Stimulated activated CD8-positive, alpha-beta memory T cell treated with anti-CD3 and anti-CD28 coated beads, Interleukin-15, amount 100 ng/mL, for 1 hour (primary cell): ENCODE measurements around the gene ERCC6L.
A peak's percentile ranks its signal among the peaks of the same experiment; 100 is the strongest.

Experiments used
- DNase-seq: peaks from one replicate; pipeline ENCODE4 v3.0.0-alpha.2; 2020; ENCODE audit warnings: low read depth

The ERCC6L gene, protein sequence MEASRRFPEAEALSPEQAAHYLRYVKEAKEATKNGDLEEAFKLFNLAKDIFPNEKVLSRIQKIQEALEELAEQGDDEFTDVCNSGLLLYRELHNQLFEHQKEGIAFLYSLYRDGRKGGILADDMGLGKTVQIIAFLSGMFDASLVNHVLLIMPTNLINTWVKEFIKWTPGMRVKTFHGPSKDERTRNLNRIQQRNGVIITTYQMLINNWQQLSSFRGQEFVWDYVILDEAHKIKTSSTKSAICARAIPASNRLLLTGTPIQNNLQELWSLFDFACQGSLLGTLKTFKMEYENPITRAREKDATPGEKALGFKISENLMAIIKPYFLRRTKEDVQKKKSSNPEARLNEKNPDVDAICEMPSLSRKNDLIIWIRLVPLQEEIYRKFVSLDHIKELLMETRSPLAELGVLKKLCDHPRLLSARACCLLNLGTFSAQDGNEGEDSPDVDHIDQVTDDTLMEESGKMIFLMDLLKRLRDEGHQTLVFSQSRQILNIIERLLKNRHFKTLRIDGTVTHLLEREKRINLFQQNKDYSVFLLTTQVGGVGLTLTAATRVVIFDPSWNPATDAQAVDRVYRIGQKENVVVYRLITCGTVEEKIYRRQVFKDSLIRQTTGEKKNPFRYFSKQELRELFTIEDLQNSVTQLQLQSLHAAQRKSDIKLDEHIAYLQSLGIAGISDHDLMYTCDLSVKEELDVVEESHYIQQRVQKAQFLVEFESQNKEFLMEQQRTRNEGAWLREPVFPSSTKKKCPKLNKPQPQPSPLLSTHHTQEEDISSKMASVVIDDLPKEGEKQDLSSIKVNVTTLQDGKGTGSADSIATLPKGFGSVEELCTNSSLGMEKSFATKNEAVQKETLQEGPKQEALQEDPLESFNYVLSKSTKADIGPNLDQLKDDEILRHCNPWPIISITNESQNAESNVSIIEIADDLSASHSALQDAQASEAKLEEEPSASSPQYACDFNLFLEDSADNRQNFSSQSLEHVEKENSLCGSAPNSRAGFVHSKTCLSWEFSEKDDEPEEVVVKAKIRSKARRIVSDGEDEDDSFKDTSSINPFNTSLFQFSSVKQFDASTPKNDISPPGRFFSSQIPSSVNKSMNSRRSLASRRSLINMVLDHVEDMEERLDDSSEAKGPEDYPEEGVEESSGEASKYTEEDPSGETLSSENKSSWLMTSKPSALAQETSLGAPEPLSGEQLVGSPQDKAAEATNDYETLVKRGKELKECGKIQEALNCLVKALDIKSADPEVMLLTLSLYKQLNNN

GRCh38 chrX:72238721-72239475 lies at the start of gene ERCC6L:
TSS of gene ERCC6L (minus strand) at chrX:72239027. CDS start at chrX:72238911, 116 bp downstream.
- peak; percentile 57 for DNase-seq

DNA sequence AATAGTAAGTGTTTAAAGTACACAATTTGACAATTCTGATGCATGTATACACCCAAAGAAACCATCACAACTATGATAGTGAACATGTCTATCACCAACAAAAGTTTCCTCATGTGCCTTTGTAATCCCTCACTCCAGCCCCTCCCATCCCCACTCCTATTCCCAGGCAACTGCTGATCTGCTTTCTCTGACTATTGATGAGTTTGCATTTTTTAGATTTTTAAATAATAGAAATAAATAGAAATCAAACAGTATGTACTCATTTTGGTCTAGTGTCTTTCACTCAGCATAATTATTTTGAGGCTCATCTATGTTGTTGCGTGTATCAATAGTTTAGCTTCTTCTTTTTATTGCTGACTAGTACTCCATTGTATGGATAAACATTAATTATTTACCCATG lies 43.5 kb upstream of the ERCC6L start:
- DNase-seq, result no peak

DNA sequence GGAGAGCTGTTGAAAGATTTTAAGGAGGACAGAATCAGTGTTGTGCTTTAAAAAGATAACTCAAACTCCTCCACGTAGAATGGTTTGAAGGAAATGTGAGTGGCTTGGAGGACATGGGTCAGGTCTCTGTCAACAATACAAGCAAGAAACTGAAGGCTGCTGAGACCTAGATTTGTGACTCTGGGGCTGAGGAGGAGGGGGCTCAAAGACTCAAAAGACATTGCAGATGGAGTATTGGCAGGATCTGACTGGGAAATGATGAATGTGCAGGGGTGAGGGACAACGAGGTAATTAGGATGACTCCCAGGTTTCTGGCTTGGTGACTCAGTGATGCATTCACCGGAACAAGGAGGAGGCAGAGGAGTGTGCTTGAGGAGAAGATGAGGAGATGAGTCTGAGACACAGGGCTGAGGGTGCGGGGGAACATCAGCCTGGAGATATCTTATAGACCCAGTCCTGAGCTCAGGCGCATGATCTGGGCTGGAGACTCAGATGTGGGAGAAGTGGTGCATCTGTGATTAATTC lies 41.6 kb upstream of the ERCC6L start:
- DNase-seq, result no peak

GRCh38 chrX:72276478-72276953 lies 37.7 kb upstream of the ERCC6L start:
- DNase-seq, result no peak

GRCh38 chrX:72274526-72274925 lies 35.7 kb upstream of the ERCC6L start:
- no peak for DNase-seq

DNA sequence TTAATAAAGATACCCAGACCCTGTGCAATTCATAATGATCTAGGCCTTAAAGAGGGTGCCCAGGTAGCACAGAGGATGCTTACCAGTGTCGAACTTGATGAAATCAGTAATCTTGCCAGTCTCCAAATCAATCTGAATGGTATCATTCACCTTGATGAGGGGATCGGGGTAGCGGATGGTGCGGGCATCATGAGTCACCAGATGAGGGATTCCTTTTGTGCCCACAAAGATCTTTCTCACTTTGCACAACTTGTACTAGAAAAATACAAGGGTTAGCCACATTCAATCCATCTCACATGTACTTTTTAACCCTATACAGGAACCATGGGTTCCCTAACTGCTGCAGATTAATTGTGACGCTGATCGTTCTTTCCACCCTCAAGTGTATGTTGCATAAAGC lies 34.9 kb upstream of the ERCC6L start:
- DNase-seq, result no peak

GRCh38 chrX:72272868-72273267 lies 34.0 kb upstream of the ERCC6L start:
- no peak for DNase-seq

DNA sequence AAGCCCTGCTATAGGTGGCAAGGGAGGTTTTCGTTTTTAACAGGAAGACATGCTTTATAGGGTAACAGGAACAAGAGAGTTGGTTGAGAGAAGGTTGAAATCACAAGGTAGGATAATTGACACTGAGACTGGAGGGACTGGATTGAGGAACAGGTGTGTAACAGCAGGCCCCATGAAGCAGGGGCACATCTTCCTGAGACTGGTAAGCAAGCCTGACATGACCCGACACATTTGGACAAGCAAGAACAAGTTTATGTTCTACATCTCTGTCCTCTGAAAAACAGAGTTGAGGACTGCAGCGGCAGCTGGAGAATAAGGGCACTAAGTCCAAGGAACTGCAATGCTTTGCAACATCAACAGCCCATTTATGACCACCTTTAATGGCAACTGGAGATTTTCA lies 33.0 kb upstream of the ERCC6L start:
- DNase-seq, result no peak

DNA sequence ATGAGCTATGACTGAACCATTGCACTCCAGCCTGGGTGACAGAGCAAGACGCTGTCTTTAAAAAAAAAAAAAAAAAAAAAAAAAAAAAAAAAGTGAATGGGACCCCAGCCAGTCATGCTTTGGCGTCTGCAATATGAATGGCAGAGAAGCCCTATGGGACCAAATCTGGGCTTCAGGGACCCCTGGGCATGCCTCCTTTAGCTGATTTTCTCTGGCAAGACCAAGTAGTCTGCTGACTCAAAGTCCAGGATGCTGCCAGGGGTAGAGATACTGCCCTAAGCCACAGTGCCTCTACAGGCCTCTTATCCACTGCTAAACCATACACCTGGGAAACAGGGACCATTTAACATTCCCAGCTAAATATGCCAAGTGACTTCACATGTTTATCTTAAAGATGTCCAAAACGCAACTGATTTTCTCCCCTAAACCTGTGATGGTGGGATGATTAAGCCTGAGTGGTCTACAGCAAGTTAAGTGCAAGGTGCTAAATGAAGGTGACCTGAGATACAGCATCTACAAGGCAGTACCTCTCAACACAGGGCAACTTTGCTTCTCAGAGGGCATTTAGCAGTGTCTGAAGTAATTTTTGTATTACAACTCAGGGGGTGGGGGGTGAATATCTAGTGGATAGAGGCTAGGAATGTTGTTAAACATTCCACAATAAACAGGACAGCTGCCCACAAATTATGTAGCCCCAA lies 32.4 kb upstream of the ERCC6L start:
- no peak for DNase-seq

DNA sequence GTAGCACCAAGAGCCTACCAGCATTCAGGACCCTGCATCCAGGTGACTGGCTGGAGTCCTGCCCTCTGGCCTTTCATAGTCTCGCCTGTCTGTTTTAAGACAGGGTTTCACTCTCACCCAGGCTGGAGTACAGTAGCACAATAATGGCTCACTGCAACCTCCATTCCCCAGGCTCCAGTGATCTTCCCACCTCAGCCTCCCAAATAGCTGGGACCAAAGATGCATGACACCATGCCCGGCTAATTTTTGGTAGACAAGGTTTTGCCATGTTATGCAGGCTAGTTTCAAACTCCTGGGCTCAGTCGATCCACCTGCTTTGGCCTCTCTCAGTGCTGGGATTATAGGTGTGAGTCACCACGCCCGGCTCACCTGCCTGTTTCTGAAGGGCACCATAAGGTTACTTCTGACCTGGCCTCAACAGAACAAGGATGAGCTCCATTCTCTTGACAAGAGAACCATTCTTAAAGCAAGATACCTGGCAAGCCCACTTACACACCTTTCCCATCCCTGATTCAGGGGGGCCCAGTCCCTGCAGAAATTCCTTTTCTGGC lies 31.6 kb upstream of the ERCC6L start:
- DNase-seq, result no peak

DNA sequence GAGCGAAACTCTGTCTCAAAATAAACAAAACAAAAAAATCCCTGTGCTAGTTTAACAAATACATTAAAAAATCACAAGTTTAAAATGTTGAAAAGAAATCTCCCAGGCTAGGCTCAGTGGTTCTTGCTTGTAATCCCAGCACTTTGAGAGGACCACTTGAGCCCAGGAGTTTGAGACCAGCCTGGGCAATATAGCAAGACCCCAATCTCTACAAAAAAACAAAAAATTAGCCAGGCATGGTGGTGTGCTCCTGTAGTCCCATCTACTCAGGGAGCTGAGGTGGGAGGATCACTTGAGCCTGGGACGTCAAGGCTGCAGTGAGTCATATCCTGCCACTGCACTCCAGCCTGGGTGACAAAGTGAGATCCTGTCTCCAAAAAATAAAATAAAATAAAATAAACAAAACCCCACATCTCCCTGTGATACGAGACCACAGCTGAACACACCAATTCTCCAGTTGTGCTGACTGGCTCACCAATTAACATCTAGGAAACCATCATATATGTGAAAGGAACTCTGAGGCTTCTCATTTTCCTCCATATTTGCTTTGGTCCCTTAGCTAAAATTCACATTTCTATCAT lies 30.9 kb upstream of the ERCC6L start:
- no peak for DNase-seq

DNA sequence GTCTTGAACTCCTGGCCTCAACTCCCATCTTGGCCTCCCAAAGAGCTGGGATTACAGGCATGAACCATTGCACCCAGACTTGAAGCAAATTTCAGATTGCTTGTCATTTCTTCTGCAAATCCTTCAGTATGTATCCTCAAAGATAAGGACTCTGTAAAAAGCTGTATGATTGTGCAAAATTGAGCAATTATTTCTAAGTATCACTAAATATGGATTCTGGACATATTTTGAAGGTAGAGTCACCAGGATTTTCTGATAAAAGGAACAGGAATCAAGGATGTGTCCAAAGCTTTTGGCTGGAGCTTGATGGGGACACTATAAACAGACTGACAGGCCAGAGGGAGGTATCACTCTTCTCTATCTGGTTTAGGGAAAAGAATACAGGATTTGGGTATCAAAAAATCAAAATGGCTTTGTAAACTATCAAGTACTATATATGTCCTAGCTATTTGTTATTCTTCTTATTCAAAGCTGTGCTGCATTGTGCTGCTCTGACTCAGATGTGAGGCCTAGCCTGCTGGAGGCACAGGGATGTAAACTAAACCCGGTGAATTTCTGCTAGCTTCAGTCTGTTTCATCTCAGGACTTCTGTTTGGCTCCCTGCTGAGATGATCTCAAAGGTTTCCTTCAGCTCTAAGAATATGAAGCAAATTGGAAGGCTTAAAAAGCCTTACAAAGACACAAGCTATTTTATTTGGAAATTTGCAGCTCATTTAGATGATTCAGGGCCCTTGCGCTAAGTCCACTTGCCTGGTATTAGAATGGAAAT lies 30.0 kb upstream of the ERCC6L start:
- DNase-seq, result no peak

DNA sequence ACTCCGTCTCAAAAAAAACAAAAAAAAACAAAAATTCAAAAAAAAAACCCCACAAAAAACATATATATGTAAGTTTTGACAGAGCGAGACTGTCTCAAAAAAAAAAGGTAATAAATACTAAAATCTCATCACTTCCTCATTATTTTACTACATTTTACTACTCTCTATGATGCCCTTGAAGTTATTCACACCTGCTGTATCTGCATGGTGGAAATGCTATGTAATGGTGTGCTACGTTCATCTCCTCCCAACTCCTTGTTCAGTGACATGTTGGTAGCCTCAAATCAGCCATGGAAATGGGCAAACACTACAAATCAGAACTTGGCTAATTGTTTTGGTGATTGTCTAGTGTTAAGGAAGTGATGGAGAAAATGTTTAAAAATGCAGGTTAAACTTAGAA lies 26.4 kb upstream of the ERCC6L start:
- DNase-seq, result no peak

- no peak for DNase-seq
Measured at GRCh38 chrX:72262077-72262476, 23.2 kb upstream of the ERCC6L start.

- DNase-seq, result no peak
Measured at GRCh38 chrX:72260448-72260847, 21.6 kb upstream of the ERCC6L start.

DNA sequence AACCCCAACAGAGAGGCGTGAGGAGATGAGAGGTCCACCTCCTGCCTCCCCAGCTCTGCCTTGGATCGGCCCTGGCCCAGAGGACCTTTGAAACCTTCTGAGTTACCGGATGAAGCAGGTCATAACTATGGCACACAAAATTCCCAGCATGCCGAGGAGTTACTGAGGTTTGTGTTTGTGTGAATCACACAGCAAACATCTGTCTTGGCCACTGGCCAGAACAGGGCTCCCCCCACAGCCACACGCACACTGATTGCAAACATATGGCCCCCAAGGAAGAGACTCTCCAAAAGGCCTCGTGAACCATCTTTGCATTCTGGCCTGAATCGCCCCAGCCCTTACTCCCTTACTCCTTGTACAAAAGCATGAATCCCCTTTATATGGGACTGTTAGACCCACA lies 19.3 kb upstream of the ERCC6L start:
- DNase-seq, result no peak

DNA sequence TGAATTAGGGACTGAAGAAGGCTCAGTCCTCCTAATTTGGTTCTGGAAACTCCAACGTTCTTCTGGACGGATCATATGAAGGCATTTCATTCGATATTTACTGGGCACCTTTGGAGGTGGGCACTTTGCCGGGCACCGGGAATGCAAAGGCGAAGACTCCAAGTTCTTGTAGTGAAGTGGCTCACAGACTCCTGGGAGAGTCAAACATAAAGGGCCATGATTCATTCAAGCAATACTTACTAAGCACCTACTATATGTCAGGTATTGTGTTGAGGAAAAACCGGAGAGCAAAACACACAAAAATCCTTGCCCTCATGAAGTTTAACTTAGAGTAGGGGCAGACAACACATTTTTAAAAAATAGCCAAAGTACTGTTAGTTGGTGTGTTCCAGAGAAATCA lies 17.0 kb upstream of the ERCC6L start:
- no peak for DNase-seq

DNA sequence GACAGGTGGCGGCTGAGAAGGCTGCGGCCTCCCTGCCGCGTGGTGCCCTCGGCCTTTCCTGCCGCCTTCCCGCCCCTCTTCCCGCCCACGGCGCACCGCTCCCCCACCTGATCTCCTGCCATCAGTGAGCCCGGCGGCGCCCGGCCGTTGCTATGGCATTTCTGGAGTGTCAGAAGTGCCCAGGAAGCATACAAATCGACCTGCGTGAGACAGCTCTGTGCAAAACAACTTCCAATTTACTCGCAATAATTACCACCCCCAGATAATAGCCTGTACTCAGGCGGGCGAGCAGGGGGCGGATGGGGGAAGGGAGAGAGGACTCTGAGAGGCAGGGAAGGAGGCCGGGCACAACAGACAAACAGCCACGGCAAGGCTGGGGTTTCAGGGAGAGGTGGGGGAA lies 16.6 kb upstream of the ERCC6L start:
- no peak for DNase-seq

DNA sequence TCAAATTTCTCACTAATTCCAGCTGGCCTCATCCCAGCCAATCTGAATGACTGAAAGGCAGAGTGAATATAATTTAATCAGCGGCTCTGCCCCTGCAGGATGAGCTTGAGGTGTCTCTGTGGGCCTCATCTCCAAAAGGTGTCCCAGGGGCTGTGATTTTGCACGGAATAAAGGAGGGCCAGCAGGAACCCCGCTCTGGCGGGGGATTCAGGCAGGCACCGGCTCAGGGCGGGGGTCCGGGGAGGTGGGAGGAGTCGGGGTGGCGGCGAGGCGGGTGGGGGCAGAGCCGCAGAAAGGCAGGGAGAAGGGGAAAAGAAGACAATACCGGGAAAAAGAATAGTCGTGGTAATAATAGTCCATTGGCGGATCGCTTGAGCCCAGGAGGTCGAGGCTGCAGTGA lies 16.0 kb upstream of the ERCC6L start:
- no peak for DNase-seq
